Esophagus squamous epithelium (tissue), 5 donors: ENCODE results near the gene DDX54. TPM values are rescaled to one million over a fixed set of nuclear protein-coding genes. Genes with fewer than 3 reads are reported as not detected.

Experiments
- DNase-seq: peaks from one replicate; lab custom pipeline; 2025; lab: John Stamatoyannopoulos, UW
- H3K27ac ChIP-seq, 4 donors: fragments of 200-600 bp; sonication (generic); one replicate each; pipeline ENCODE4 v1.5.1; 2016 to 2019; ENCODE audit warnings: mild to moderate bottlenecking in 1 of 4
- H3K27me3 ChIP-seq, 4 donors: fragments of 200-600 bp; sonication (generic); 1 replicate in 3 of 4; 2 replicates in 1 of 4; pipeline versions ENCODE4 v1.5.1 to v1.6.0; 2017 to 2021; ENCODE audit warnings: antibody characterized with exemption in 1 of 4
- H3K36me3 ChIP-seq, 3 donors: fragments of 200-600 bp; sonication (generic); one replicate each; pipeline ENCODE4 v1.5.1; 2016 to 2019
- H3K4me1 ChIP-seq, 3 donors: fragments of 200-600 bp; sonication (generic); one replicate each; pipeline ENCODE4 v1.5.1; 2017 to 2019
- H3K4me3 ChIP-seq, 4 donors: fragments of 200-600 bp; sonication (generic); 1 replicate in 3 of 4; 2 replicates in 1 of 4; pipeline ENCODE4 v1.5.1; 2016 to 2019; ENCODE audit warnings: mild to moderate bottlenecking in 2 of 4, moderate library complexity in 1 of 4
- H3K9me3 ChIP-seq, 3 donors: fragments of 200-600 bp; sonication (generic); one replicate each; pipeline ENCODE4 v1.5.1; 2016 to 2019
- CTCF ChIP-seq, 6 experiments: fragments of 450-650 bp in 4 of 6; fragments of 200-600 bp in 2 of 6; sonication (generic) in 2 of 6; IDR thresholded peaks; one replicate each; pipeline ENCODE4 v1.5.1; 2016 to 2019; ENCODE audit warnings: antibody characterized with exemption in 6 of 6, mild to moderate bottlenecking in 4 of 6, moderate library complexity in 4 of 6
- POLR2A ChIP-seq, 4 donors: fragments of 450-650 bp; IDR thresholded peaks; one replicate each; pipeline ENCODE4 v1.6.1; 2017; ENCODE audit warnings: antibody characterized with exemption in 4 of 4, mild to moderate bottlenecking in 4 of 4, moderate library complexity in 3 of 4
- WGBS, 2 donors: methylation state at CpG; one replicate each; pipeline ENCODE4 v1.1.5; 2018; 5-methylcytosine and 5-hydroxymethylcytosine counted together
- intact Hi-C: fragments of 100-400 bp; cut with DNase I; formaldehyde crosslinking; loops from one replicate; pipeline ENCODE4 v1.15.0; 2022
- total RNA-seq, 4 donors: library from RNA; depleted of rRNA; stranded (reverse); fragments of >200 nt; gene quantifications; one replicate each; pipeline ENCODE4 v1.1.0, GENCODE V29; 2016
- donor health status: DM: yes; HTN: yes; CAD: no.

The DDX54 gene
- total RNA-seq, 4 donors from 2014 or later, result 35.3 to 80.5 (median 65.2) TPM

GRCh38 chr12:113157218-113157859 is 27.9 kb downstream of the DDX54 start:
- no peak for DNase-seq
- no peak overlapping the region for H3K4me3 ChIP-seq
- peaks cover 0 to 35% (median 15%) of the 10 kb centered on the region in 3 donors for H3K4me1 ChIP-seq
- no peak for TF ChIP-seq POLR2A (IDR thresholded peaks at IDR 0.05)
- TF ChIP-seq CTCF (IDR thresholded peaks at IDR 0.05), result no peak
- H3K27me3 ChIP-seq, result peaks cover 0 to 37% (median 0%) of the 10 kb centered on the region in 4 donors
- no peak overlapping the region for H3K27ac ChIP-seq
- H3K9me3 ChIP-seq, result no peaks in the 10 kb centered on the region
- peaks cover 24 to 55% (median 32%) of the 10 kb centered on the region in 3 donors for H3K36me3 ChIP-seq
- intact Hi-C loops, result no loop called here
- WGBS, 2 donors, result 78 to 80% methylated on average over 4 to 6 of the region's 12 CpGs

GRCh38 chr12:113155646-113156045 is 29.6 kb downstream of the DDX54 start:
- peaks cover 0 to 54% (median 0%) of the 10 kb centered on the region in 4 donors for H3K27me3 ChIP-seq
- intact Hi-C loops, result no loop called here
- peaks cover 0 to 39% (median 15%) of the 10 kb centered on the region in 3 donors for H3K4me1 ChIP-seq
- H3K4me3 ChIP-seq, result no peak overlapping the region
- 40 to 46% methylated on average over 7 of the region's 7 CpGs for WGBS, 2 donors
- H3K27ac ChIP-seq, result no peak overlapping the region
- peaks cover 14 to 38% (median 21%) of the 10 kb centered on the region in 3 donors for H3K36me3 ChIP-seq
- no peak for DNase-seq
- TF ChIP-seq POLR2A (IDR thresholded peaks at IDR 0.05), result no peak
- TF ChIP-seq CTCF (IDR thresholded peaks at IDR 0.05), result no peak
- H3K9me3 ChIP-seq, result no peaks in the 10 kb centered on the region

- H3K27me3 ChIP-seq, result peaks cover 0 to 60% (median 0%) of the 10 kb centered on the region in 4 donors
- intact Hi-C loops, result no loop called here
These were observed 30.2 kb downstream of the DDX54 start for GRCh38 chr12:113155060-113155459.

GRCh38 chr12:113154351-113154973 is 30.8 kb downstream of the DDX54 start:
- H3K4me3 ChIP-seq, result peak overlapping the region in 3 of 4 donors; percentile 4 to 46 (median 29)
- WGBS, 2 donors, result 0 to 20% methylated on average over 3 to 4 of the region's 51 CpGs
- intact Hi-C loops, result no loop called here
- H3K4me1 ChIP-seq, result peaks cover 0 to 46% (median 21%) of the 10 kb centered on the region in 3 donors
- no peak for DNase-seq
- H3K27me3 ChIP-seq, result peaks cover 0 to 61% (median 0%) of the 10 kb centered on the region in 4 donors
- H3K36me3 ChIP-seq, result peaks cover 10 to 27% (median 14%) of the 10 kb centered on the region in 3 donors
- H3K9me3 ChIP-seq, result no peaks in the 10 kb centered on the region
- no peak overlapping the region for H3K27ac ChIP-seq
- no peak for TF ChIP-seq POLR2A (IDR thresholded peaks at IDR 0.05)

More at GRCh38 chr12:113155060-113155459, 30.2 kb downstream of the DDX54 start:
- H3K36me3 ChIP-seq, result peaks cover 14 to 33% (median 16%) of the 10 kb centered on the region in 3 donors
- peaks cover 0 to 40% (median 15%) of the 10 kb centered on the region in 3 donors for H3K4me1 ChIP-seq
- H3K9me3 ChIP-seq, result no peaks in the 10 kb centered on the region
- no peak for TF ChIP-seq CTCF (IDR thresholded peaks at IDR 0.05)
- no peak for TF ChIP-seq POLR2A (IDR thresholded peaks at IDR 0.05)
- 75 to 76% methylated on average over 7 to 9 of the region's 12 CpGs for WGBS, 2 donors
- H3K27ac ChIP-seq, result no peak overlapping the region
- DNase-seq, result no peak
- H3K4me3 ChIP-seq, result no peak overlapping the region

- peak in 5 of 6 experiments; percentile 11 to 64 (median 31) for TF ChIP-seq CTCF (IDR thresholded peaks at IDR 0.05)
- no peak for TF ChIP-seq POLR2A (IDR thresholded peaks at IDR 0.05)
- H3K4me1 ChIP-seq, result peaks cover 0 to 53% (median 24%) of the 10 kb centered on the region in 3 donors
- no peak for DNase-seq
- WGBS, 2 donors, result 2 to 11% methylated on average over 35 to 49 of the region's 70 CpGs
- H3K36me3 ChIP-seq, result peaks cover 0 to 13% (median 4%) of the 10 kb centered on the region in 3 donors
- no peaks in the 10 kb centered on the region for H3K9me3 ChIP-seq
- H3K27ac ChIP-seq, result peak overlapping the region in 2 of 4 donors; percentile 37 to 40
- H3K4me3 ChIP-seq, result peak overlapping the region; percentile 35 to 68 (median 40)
- H3K27me3 ChIP-seq, result peaks cover 0 to 61% (median 0%) of the 10 kb centered on the region in 4 donors
- intact Hi-C loops, result no loop called here
These were observed 32.2 kb downstream of the DDX54 start for GRCh38 chr12:113152835-113153814.
